ENCODE measurements around the gene FBXW4.

The FBXW4 gene

GRCh38 chr10:101690461-101690860 is 4.5 kb downstream of the FBXW4 start:
- ChIA-PET CTCF (interaction anchor here (0.6 to 3.3 kb wide), 5 partner anchors 54 to 928 kb away, joined by 3 to 17 read pairs (median 3); no protein-coding TSS in a partner anchor), POLR2A (no interaction called here)
- TF ChIP-seq KLF10 (tag by site-specific recombination; IDR thresholded peaks at IDR 0.05): no peak
- TF ChIP-seq ZNF518A (tag by site-specific recombination; conservative IDR thresholded peaks at IDR 0.05; ENCODE audit: low read depth): no peak
- no peak for TF ChIP-seq ZNF791 (tag by site-specific recombination; IDR thresholded peaks at IDR 0.05)
- TF ChIP-seq ZBTB11 (tag by site-specific recombination; conservative IDR thresholded peaks at IDR 0.05; ENCODE audit: low read depth): no peak
- TF ChIP-seq ZNF600 (tag by site-specific recombination; IDR thresholded peaks at IDR 0.05): 0 out of 2 replicates have a peak, but pooled peaks have one; percentile 9
- 0 out of 2 replicates have a peak, but pooled peaks have one; percentile 29 for TF ChIP-seq OSR2 (tag by site-specific recombination; IDR thresholded peaks at IDR 0.05)

GRCh38 chr10:101687071-101687658 is 7.8 kb downstream of the FBXW4 start:
- Histone ChIP-seq H3K27ac (ENCODE audit: extremely low read depth, low read depth, low read length) (no peak overlapping the region), H3K9me3 (ENCODE audit: control insufficient read depth, insufficient read depth, low read depth, low read length) (no peaks in the 10 kb centered on the region), H3K4me1 (ENCODE audit: control insufficient read depth, insufficient read depth, low read length) (peaks cover 49% of the 10 kb centered on the region), H3K36me3 (ENCODE audit: control insufficient read depth in 2 of 2, insufficient read depth in 1 of 2, low read length in 2 of 2) (no peaks in the 10 kb centered on the region), H3K4me3 (ENCODE audit: low read depth, low read length) (no peak overlapping the region)
- ChIA-PET POLR2A (interaction anchor here (0.5 kb wide), 1 partner anchor 43 kb away, joined by 3 read pairs; no protein-coding TSS in a partner anchor), CTCF (interaction anchor here (0.5 to 1.1 kb wide), 2 partner anchors 46 to 93 kb away, joined by 3 to 4 read pairs; no protein-coding TSS in a partner anchor)
- TF ChIP-seq ZNF148 (tag by site-specific recombination; IDR thresholded peaks at IDR 0.05; ENCODE audit: borderline replicate concordance): no peak
- TF ChIP-seq ZNF248 (tag by site-specific recombination; IDR thresholded peaks at IDR 0.05): no peak
- no peak for TF ChIP-seq SP3 (tag by site-specific recombination; IDR thresholded peaks at IDR 0.05)
- no peak for TF ChIP-seq BCL11A (tag by site-specific recombination; IDR thresholded peaks at IDR 0.05; ENCODE audit: low read depth)
- TF ChIP-seq ZNF350 (tag by site-specific recombination; IDR thresholded peaks at IDR 0.05): no peak
- no peak for TF ChIP-seq ZNF777 (tag by site-specific recombination; IDR thresholded peaks at IDR 0.05; ENCODE audit: borderline replicate concordance)
- TF ChIP-seq ZNF664 (tag by site-specific recombination; IDR thresholded peaks at IDR 0.05): no peak
- TF ChIP-seq ZNF302 (tag by site-specific recombination; IDR thresholded peaks at IDR 0.05; ENCODE audit: low read depth): no peak
- no peak for TF ChIP-seq ZNF37A (tag by site-specific recombination; IDR thresholded peaks at IDR 0.05)
- no peak for TF ChIP-seq AEBP2 (tag by site-specific recombination; IDR thresholded peaks at IDR 0.05; ENCODE audit: borderline replicate concordance)
- TF ChIP-seq ZNF221 (tag by site-specific recombination; IDR thresholded peaks at IDR 0.05; ENCODE audit: borderline replicate concordance): no peak
- 0 out of 2 replicates have a peak, but pooled peaks have one; percentile 24 for TF ChIP-seq OSR2 (tag by site-specific recombination; IDR thresholded peaks at IDR 0.05)
- no peak for TF ChIP-seq ZSCAN16 (tag by site-specific recombination; IDR thresholded peaks at IDR 0.05)

More at GRCh38 chr10:101690461-101690860, 4.5 kb downstream of the FBXW4 start:
- Histone ChIP-seq H3K4me3 (ENCODE audit: low read depth, low read length) (no peak overlapping the region), H3K27ac (ENCODE audit: extremely low read depth, low read depth, low read length) (no peak overlapping the region; the same call in 1 of the 2 replicates), H3K9me3 (ENCODE audit: control insufficient read depth, insufficient read depth, low read depth, low read length) (no peaks in the 10 kb centered on the region), H3K4me1 (ENCODE audit: control insufficient read depth, insufficient read depth, low read length) (peaks cover 44% of the 10 kb centered on the region), H3K36me3 (ENCODE audit: control insufficient read depth in 2 of 2, insufficient read depth in 1 of 2, low read length in 2 of 2) (no peaks in the 10 kb centered on the region)
